Neural progenitor cell (in vitro differentiated cells): Measurements from ENCODE around the gene FOXO4.

Experiments used
- EZH2 ChIP-seq: fragments of 200-600 bp; sonication (generic); IDR thresholded peaks from 2 replicates; pipeline ENCODE4 v1.6.1; 2017; ENCODE audit warnings: antibody characterized with exemption, mild to moderate bottlenecking, moderate library complexity
- TF ChIP-seq, protein P1 (sequence below): fragments of 200-600 bp; sonication (generic); IDR thresholded peaks from 2 replicates; pipeline ENCODE4 v1.5.1; 2017; ENCODE audit warnings: antibody characterized with exemption, mild to moderate bottlenecking

DNA sequence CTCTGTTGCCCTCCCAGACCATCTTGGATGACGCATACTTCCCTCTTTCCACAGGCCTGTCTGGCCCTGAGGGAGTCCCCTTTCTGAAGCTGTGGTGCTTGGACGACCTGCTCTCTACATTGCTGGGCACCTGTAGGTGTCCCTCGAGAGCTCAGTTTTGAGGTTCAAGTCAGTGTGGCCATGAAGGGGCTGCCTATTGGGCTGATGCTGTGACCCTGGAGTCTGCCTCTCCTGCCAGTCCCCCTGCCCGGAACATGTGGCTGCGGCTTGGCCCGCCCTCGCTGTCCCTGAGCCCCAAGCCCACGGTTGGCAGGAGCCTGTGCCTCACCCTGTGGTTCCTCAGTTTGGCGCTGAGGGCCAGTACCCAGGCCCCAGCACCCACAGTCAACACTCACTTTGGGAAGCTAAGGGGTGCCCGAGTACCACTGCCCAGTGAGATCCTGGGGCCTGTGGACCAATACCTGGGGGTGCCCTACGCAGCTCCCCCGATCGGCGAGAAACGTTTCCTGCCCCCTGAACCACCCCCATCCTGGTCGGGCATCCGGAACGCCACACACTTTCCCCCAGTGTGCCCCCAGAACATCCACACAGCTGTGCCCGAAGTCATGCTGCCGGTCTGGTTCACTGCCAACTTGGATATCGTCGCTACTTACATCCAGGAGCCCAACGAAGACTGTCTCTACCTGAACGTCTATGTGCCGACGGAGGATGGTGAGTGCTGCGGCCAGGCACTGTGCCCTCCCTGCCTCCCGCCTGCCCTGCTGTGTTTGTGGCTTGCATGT lies 52.0 kb downstream of the FOXO4 start:
- TF ChIP-seq, protein P1, sequence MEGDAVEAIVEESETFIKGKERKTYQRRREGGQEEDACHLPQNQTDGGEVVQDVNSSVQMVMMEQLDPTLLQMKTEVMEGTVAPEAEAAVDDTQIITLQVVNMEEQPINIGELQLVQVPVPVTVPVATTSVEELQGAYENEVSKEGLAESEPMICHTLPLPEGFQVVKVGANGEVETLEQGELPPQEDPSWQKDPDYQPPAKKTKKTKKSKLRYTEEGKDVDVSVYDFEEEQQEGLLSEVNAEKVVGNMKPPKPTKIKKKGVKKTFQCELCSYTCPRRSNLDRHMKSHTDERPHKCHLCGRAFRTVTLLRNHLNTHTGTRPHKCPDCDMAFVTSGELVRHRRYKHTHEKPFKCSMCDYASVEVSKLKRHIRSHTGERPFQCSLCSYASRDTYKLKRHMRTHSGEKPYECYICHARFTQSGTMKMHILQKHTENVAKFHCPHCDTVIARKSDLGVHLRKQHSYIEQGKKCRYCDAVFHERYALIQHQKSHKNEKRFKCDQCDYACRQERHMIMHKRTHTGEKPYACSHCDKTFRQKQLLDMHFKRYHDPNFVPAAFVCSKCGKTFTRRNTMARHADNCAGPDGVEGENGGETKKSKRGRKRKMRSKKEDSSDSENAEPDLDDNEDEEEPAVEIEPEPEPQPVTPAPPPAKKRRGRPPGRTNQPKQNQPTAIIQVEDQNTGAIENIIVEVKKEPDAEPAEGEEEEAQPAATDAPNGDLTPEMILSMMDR, result no peak
- TF ChIP-seq EZH2, result no peak
